Spleen (tissue), 11 donors: ENCODE measurements around the gene RNF152. TPM values are rescaled to one million over a fixed set of nuclear protein-coding genes. Genes with fewer than 3 reads are reported as not detected.

ENCODE experiments used
- DNase-seq: peaks from one replicate; pipeline ENCODE4 v3.0.0-alpha.2; 2020
- H3K27ac ChIP-seq, 8 donors: fragments of 200-600 bp; sonication (generic) in 7 of 8; 1 replicate in 4 of 8; 2 replicates in 4 of 8; pipeline versions ENCODE4 v1.5.0 to v1.8.0; 2016 to 2021; ENCODE audit warnings: inconsistent platforms in 4 of 8, mild to moderate bottlenecking in 4 of 8, moderate library complexity in 1 of 8
- H3K27me3 ChIP-seq, 7 donors: fragments of 200-600 bp; sonication (generic) in 6 of 7; replicated peaks in 1 of 7; 1 replicate in 4 of 7; 2 replicates in 3 of 7; pipeline versions ENCODE4 v1.5.0 to v1.8.0; 2016 to 2021; ENCODE audit warnings: inconsistent platforms in 3 of 7, mild to moderate bottlenecking in 1 of 7
- H3K36me3 ChIP-seq, 6 donors: fragments of 200-600 bp; sonication (generic) in 5 of 6; 1 replicate in 4 of 6; 2 replicates in 2 of 6; pipeline versions ENCODE4 v1.5.0 to v1.8.0; 2016 to 2021; ENCODE audit warnings: inconsistent platforms in 2 of 6
- H3K4me1 ChIP-seq, 6 donors: fragments of 200-600 bp; sonication (generic) in 5 of 6; 1 replicate in 3 of 6; 2 replicates in 3 of 6; pipeline versions ENCODE4 v1.5.0 to v1.8.0; 2016 to 2021; ENCODE audit warnings: inconsistent platforms in 3 of 6
- H3K4me3 ChIP-seq, 8 donors: fragments of 200-600 bp; sonication (generic) in 7 of 8; 1 replicate in 4 of 8; 2 replicates in 4 of 8; pipeline versions ENCODE4 v1.5.0 to v1.8.0; 2016 to 2021; ENCODE audit warnings: inconsistent platforms in 4 of 8, mild to moderate bottlenecking in 4 of 8, moderate library complexity in 2 of 8
- H3K9me3 ChIP-seq, 8 donors: fragments of 200-600 bp; sonication (generic) in 7 of 8; 1 replicate in 4 of 8; 2 replicates in 4 of 8; pipeline versions ENCODE4 v1.5.0 to v1.8.0; 2016 to 2021; ENCODE audit warnings: inconsistent platforms in 4 of 8
- POLR2A ChIP-seq, 3 donors: fragments of 450-650 bp; IDR thresholded peaks; one replicate each; pipeline ENCODE4 v1.5.1; 2017; ENCODE audit warnings: antibody characterized with exemption in 3 of 3, mild to moderate bottlenecking in 1 of 3
- POLR2AphosphoS5 ChIP-seq, 3 donors: sonication (generic); formaldehyde crosslinking; IDR thresholded peaks; one replicate each; pipeline ENCODE4 v1.5.1; 2017; ENCODE audit warnings: antibody characterized with exemption in 3 of 3
- WGBS, 5 donors: extraction: QIAGEN DNeasy Blood & Tissue Kit in 3 of 5; methylation state at CpG; one replicate each; pipeline versions ENCODE4 v1.1.5 to v1.1.7; 2013 to 2018; 5-methylcytosine and 5-hydroxymethylcytosine counted together
- intact Hi-C: fragments of 100-400 bp; cut with DNase I; formaldehyde crosslinking; loops from one replicate; pipeline ENCODE4 v1.15.0; 2023; ENCODE audit warnings: low total_unique reads
- polyA plus RNA-seq, 3 donors: library from polyadenylated mRNA; stranded (reverse); fragments of 200-250 nt; gene quantifications; one replicate each; pipeline ENCODE4 v1.2.1, GENCODE V29; 2013
- total RNA-seq, 7 donors: library from RNA; depleted of rRNA in 3 of 7; stranded (reverse); fragments of >200 nt in 3 of 7; fragmentation: NEBNext Ultra II Directional in 4 of 7; extraction: Animal tissue kit (Norgen Biotek cat#: 25700) in 4 of 7; gene quantifications; one replicate each; pipeline versions ENCODE4 v1.1.0 to v1.2.1, GENCODE V29; 2016 to 2021
- TF ChIP-seq, protein P1 (sequence below), 11 experiments: fragments of 200-600 bp in 7 of 11; fragments of 450-650 bp in 4 of 11; sonication (generic) in 4 of 11; IDR thresholded peaks in 8 of 11; conservative IDR thresholded peaks in 3 of 11; 1 replicate in 7 of 11; 2 replicates in 4 of 11; pipeline versions ENCODE4 v1.4.0 to v1.8.0; 2016 to 2021; ENCODE audit warnings: antibody characterized with exemption in 11 of 11, inconsistent platforms in 4 of 11, mild to moderate bottlenecking in 1 of 11
- donor health status: healthy with polysubstance abuse.
- donor health status: DM: no; HTN: no; CAD: no; lungs with moderate emphysema.
- donor health status: DM: no; HTN: no; CAD: no.
- donor health status: Bipolar disorder and iron deficiency.
- donor health status: healthy.
- donor health status: DM: no; HTN: no; CAD: no.
- donor health status: DM: yes; HTN: yes; CAD: no.

RNF152 gene
- total and polyA plus RNA-seq, 10 donors, result 0.15 to 7.1 (median 2.2) TPM

DNA sequence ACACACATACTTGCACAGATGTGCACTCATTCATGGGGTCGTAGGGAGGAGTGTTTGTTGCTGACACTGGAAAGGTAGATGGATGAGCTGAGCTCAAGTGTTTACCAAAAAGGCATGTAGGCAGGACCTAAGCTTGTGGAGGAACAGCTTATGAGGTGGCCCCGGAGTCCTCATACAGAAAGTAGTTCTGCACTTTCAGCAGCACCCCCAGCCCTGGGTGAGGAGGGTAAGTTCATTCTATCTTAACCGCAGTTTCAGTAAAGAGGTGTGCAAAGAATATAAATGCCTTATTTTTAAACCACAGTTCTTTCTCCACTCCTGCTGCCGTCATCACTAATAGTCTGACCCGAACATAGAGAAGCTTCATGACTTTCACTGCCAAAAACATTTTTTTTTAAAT lies 31.7 kb upstream of the RNF152 start:
- intact Hi-C loops, result no loop called here
- no peaks in the 10 kb centered on the region for H3K4me1 ChIP-seq
- 43 to 89% (median 70%) methylated on average over 5 of the region's 5 CpGs for WGBS, 5 donors
- H3K27me3 ChIP-seq, result no peaks in the 10 kb centered on the region
- no peak for DNase-seq
- H3K4me3 ChIP-seq, result no peak overlapping the region
- H3K9me3 ChIP-seq, result peaks cover 0 to 17% (median 6%) of the 10 kb centered on the region in 8 donors
- no peaks in the 10 kb centered on the region for H3K36me3 ChIP-seq
- no peak overlapping the region for H3K27ac ChIP-seq
- no peak for TF ChIP-seq POLR2A (IDR thresholded peaks at IDR 0.05)
- TF ChIP-seq, protein P1, sequence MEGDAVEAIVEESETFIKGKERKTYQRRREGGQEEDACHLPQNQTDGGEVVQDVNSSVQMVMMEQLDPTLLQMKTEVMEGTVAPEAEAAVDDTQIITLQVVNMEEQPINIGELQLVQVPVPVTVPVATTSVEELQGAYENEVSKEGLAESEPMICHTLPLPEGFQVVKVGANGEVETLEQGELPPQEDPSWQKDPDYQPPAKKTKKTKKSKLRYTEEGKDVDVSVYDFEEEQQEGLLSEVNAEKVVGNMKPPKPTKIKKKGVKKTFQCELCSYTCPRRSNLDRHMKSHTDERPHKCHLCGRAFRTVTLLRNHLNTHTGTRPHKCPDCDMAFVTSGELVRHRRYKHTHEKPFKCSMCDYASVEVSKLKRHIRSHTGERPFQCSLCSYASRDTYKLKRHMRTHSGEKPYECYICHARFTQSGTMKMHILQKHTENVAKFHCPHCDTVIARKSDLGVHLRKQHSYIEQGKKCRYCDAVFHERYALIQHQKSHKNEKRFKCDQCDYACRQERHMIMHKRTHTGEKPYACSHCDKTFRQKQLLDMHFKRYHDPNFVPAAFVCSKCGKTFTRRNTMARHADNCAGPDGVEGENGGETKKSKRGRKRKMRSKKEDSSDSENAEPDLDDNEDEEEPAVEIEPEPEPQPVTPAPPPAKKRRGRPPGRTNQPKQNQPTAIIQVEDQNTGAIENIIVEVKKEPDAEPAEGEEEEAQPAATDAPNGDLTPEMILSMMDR (IDR thresholded peaks at IDR 0.05 in 8 of 11, conservative IDR thresholded peaks at IDR 0.05 in 3 of 11), result no peak
- no peak for TF ChIP-seq POLR2AphosphoS5 (IDR thresholded peaks at IDR 0.05)

DNA sequence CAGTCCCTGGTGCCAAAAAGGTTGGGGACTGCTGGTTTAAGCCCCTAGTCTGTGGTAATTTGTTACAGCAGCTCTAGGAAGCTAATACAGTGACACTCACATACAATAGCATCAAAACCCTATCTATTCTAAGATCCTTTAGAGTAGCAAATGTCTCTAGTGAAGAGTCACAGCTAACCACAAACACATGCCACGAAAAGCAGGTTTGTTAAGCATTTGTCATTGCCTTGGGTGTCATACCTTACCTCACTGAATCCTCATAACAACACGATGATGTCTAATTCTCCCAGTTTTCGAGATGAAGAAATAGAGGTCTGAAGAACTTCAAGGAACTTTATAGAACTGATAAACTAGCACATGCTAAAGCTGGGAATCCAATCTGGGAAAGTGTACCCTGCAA lies 29.6 kb upstream of the RNF152 start:
- H3K4me1 ChIP-seq, result no peaks in the 10 kb centered on the region
- no peaks in the 10 kb centered on the region for H3K27me3 ChIP-seq
- no peak overlapping the region for H3K4me3 ChIP-seq
- H3K36me3 ChIP-seq, result no peaks in the 10 kb centered on the region
- H3K27ac ChIP-seq, result no peak overlapping the region
- peaks cover 0 to 2% (median 0%) of the 10 kb centered on the region in 8 donors for H3K9me3 ChIP-seq
- DNase-seq, result no peak
- TF ChIP-seq POLR2AphosphoS5 (IDR thresholded peaks at IDR 0.05), result no peak
- TF ChIP-seq, protein P1 (IDR thresholded peaks at IDR 0.05 in 8 of 11, conservative IDR thresholded peaks at IDR 0.05 in 3 of 11), result no peak
- TF ChIP-seq POLR2A (IDR thresholded peaks at IDR 0.05), result no peak
- intact Hi-C loops, result no loop called here
- WGBS, 5 donors, result 80 to 90% (median 84%) methylated on average over 3 of the region's 3 CpGs

DNA sequence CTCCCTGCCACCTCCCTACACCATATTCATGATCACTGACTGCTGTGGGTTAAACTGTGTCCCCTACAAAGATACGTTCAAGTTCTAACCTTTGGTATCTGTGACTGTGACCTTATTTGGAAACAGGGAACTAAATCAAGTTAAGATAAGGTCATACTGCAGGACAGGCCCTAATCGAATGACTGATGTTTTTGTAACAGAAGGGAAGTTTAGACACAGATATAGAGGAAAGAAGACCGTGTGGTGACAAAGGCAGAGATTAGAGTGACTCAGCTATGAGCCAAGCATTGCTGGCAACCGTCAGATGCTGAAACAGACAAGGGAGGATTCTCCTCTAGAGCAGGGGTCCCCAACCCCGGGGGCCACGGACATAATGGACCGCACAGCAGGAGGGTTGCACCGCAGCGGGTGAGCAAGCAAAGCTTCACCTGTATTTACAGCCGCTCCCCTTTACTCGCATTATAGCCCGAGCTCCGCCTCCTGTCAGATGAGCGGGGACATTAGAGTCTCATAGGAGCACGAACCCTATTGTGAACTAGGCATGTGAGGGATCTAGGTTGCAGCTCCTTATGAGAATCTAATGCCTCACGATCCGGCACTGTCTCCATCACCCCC lies 28.9 kb upstream of the RNF152 start:
- Histone ChIP-seq H3K27ac (no peak overlapping the region), H3K4me3 (no peak overlapping the region), H3K4me1 (no peaks in the 10 kb centered on the region), H3K9me3 (no peaks in the 10 kb centered on the region), H3K27me3 (no peaks in the 10 kb centered on the region), H3K36me3 (no peaks in the 10 kb centered on the region)
- 75 to 85% (median 80%) methylated on average over 12 to 17 of the region's 17 CpGs for WGBS, 5 donors
- DNase-seq, result no peak
- intact Hi-C loops, result no loop called here
- TF ChIP-seq POLR2AphosphoS5 (IDR thresholded peaks at IDR 0.05) (no peak), POLR2A (IDR thresholded peaks at IDR 0.05) (no peak)
- TF ChIP-seq, protein P1 (IDR thresholded peaks at IDR 0.05 in 8 of 11, conservative IDR thresholded peaks at IDR 0.05 in 3 of 11), result no peak

DNA sequence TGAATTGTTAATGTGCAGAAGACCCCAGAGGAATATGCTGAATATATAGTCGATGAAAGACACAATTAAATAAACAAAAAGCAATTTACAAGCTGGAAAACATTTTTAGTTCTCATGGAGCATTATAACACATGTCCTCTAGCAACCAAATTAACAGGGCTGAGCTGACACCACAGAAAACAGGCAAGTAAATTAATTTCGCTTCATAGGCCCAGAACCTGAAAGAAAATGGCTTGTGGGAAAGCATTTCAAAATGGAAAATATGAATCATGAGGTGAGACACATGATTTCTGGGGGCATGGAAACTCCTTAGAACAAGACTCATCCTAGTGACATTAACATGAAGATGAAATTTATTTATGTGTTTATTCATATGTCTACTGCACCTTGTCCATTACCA lies 25.0 kb upstream of the RNF152 start:
- no peak overlapping the region for H3K27ac ChIP-seq
- intact Hi-C loops, result no loop called here
- no peaks in the 10 kb centered on the region for H3K27me3 ChIP-seq
- no peaks in the 10 kb centered on the region for H3K9me3 ChIP-seq
- TF ChIP-seq POLR2A (IDR thresholded peaks at IDR 0.05), result no peak
- TF ChIP-seq, protein P1 (IDR thresholded peaks at IDR 0.05 in 8 of 11, conservative IDR thresholded peaks at IDR 0.05 in 3 of 11), result no peak
- TF ChIP-seq POLR2AphosphoS5 (IDR thresholded peaks at IDR 0.05), result no peak
- H3K4me1 ChIP-seq, result no peaks in the 10 kb centered on the region
- 68 to 86% (median 78%) methylated on average over 2 of the region's 2 CpGs for WGBS, 5 donors
- no peaks in the 10 kb centered on the region for H3K36me3 ChIP-seq
- H3K4me3 ChIP-seq, result no peak overlapping the region
- DNase-seq, result no peak
